Activated CD4-positive, CD25-positive, alpha-beta regulatory T cell treated with anti-CD3 and anti-CD28 coated beads, Interleukin-2, amount 50 U/mL, for 24 hours (primary cell): ENCODE measurements around the gene SERPINB4.

Experiments
- ATAC-seq, 2 donors: fragments of 150-1000 bp; cut with Tn5 transposase; one replicate each; pipeline ENCODE4 v1.10.0; 2021; ENCODE audit warnings: mild to moderate bottlenecking in 1 of 2, moderate library complexity in 1 of 2

Gene SERPINB4

DNA sequence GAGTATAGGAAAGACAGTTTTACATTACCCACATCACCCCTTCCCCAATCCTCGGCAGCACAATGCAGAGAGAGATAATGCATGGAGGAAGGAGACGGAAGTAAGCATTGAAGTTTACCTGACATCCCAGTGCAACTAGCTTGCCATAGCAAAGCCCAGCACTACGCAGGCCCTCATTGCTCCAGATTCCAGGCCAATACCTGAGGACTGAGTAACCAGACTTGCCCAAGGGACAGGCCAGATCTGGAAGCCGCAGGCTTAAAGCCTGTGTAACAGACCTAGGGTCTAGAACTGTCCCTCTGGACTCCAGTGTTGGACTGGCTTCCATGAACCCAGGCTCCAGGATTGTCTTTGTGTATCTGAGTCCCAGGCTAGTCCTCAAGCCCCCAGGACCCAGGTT, 17.6 kb downstream of the SERPINB4 start:
- no peak for ATAC-seq

DNA sequence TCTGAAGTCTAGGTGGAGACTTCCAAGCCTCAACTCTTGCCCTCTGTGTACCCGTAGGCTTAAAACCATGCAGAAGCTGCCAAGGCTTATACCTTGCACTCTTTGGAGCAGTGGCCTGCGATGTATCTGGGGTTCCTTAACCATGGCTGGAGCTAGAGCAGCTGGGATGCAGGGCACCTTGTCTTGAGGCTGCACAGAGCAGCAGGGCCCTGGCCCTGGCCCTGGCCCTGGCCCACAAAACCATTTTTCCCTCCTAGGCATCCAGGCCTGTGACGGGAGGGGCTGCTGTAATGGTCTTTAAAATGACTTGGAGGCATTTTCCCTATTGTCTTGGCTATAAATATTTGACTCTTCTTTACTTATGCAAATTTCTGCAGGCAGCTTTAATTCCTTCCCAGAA, 19.2 kb downstream of the SERPINB4 start:
- ATAC-seq, result no peak

- ATAC-seq, result no peak
Observed at GRCh38 chr18:63619661-63620060, 24.4 kb downstream of the SERPINB4 start.

GRCh38 chr18:63617915-63618234, 26.2 kb downstream of the SERPINB4 start:
- no peak for ATAC-seq

GRCh38 chr18:63617049-63617914, 26.8 kb downstream of the SERPINB4 start:
- no peak for ATAC-seq

GRCh38 chr18:63613420-63613819, 30.6 kb downstream of the SERPINB4 start:
- no peak for ATAC-seq

DNA sequence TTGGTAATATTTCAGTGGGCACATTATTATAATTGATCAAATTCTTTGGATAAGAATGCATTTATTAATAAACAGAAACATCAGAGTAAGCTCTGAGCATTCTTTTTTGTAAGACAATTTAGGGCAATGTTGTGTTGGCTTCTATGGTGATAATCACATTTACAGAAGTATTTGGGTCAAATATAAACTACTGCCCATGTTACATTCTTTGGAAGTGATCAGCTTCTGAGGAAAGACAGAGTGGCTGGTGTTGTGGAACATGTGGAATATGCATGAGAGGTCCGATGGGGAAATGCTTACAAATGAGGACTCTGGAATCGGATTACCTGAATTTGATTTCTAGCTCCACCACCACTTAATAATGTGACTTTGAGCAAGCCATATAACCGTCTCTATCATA, 37.5 kb downstream of the SERPINB4 start:
- no peak for ATAC-seq

DNA sequence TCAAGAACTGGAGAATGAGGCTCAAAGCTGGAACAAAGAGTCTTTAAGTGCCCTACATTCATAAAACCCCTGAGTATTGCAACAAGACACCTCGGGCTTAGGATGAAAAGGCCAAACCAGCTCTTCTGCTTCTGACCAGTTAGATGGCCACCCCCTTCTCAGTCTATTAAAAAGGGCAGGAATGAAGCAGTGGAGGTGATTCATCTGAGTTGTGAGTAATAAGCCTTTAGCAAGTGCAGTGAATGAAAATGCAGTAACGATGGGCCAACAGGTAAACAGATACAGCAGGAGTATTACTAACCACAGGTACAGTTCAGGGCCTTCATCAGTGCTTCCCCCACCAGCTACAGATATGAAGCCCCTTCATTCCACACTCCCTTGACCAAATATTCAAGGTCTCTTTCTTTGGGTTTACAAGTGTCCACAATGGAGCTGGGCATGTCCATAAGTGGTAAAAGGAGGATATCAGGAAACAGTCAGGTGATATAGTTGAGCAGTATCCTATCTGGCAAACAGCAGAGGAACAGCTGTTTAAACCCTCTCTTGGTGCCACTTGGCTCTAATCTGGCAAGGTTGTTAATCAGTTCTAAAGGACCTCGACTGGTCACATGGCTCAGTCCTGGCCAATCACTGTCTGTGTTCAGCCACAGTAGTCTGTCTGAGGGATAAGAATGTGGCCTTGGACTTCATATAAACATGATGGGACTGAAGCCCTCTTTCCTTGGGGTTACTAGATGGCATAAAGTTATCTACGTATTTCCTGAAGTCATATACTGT, 39.1 kb downstream of the SERPINB4 start:
- no peak for ATAC-seq

GRCh38 chr18:63603772-63604171, 40.3 kb downstream of the SERPINB4 start:
- ATAC-seq, result no peak

DNA sequence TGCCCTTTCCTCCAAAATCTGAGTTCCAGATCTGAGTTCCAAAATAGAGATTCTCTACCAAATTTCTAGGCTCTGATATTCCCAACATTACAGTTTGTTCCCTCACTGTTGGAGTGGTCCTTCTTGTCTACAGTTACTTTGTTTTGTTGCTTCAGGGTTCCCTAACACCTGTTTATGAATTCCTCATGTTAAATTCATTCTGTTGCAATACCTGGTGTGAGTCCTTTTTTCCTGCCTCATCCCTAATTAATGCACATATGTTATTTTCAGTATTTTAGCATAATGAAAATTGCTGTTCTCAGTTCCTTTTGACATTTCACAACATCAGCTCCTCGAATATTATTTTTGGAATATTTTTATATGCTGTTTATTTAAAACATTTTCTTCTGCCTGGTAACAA, 40.7 kb downstream of the SERPINB4 start:
- no peak for ATAC-seq

- no peak for ATAC-seq
Observed at GRCh38 chr18:63596964-63597363, 47.1 kb downstream of the SERPINB4 start.

GRCh38 chr18:63592471-63592870, 51.6 kb downstream of the SERPINB4 start:
- no peak for ATAC-seq

GRCh38 chr18:63591725-63592124, 52.3 kb downstream of the SERPINB4 start:
- no peak for ATAC-seq

GRCh38 chr18:63590966-63591695, 52.9 kb downstream of the SERPINB4 start:
- ATAC-seq, result no peak

DNA sequence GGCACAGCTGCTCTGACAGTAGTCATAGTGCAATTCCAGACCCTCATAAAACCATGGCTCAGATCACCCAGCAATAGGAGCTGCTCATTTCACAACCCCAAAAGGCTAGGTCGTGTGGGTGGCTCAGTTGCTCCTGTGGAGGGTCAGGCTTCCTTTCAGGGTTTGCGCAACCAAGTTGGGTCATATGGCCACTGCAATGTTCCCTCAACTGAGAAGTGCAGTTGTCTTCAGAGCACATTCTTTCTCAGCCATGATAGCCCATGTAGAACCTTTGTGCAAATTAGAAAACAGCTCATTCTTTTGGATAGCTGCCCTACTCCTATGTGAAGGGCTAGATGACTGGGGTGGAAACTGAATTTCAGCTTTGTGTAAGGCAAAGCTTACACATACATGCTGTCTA, 53.7 kb downstream of the SERPINB4 start:
- ATAC-seq, result no peak

DNA sequence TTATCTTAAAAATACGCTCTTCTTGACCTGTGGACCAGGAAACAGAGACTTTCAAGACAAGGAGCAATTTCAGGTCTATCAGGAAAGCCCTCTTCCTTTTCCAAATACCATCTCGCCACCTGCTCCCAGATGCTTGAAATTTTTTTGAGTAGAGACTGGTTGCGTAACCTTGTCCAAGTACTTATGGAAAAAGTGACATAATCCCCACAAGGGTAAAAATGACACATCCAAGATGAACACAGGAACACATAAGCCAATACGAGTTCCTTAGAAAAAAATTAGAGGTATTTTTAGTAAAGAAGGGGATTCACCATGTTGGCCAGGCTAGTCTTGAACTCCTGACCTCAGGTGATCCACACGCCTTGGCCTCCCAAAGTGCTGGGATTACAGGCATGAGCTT, 55.1 kb downstream of the SERPINB4 start:
- ATAC-seq, result no peak
